Central memory CD8-positive, alpha-beta T cell (primary cell): ENCODE measurements around the gene LRRC18.

Experiments
- ATAC-seq: fragments of 150-1000 bp; cut with Tn5 transposase; replicated peaks from 2 replicates; pipeline ENCODE4 v1.10.0; 2022; ENCODE audit warnings: mild to moderate bottlenecking, moderate FRiP score, moderate number of reproducible peaks; ENCODE audit not compliant: poor library complexity, severe bottlenecking; ENCODE audit errors: extremely low read depth
- DNase-seq, 2 donors: peaks; one replicate each; pipeline ENCODE4 v3.0.0; 2021; ENCODE audit warnings: low spot score in 2 of 2
- H3K27ac Mint-ChIP-seq: one replicate; pipeline ENCODE4 v1.8.0; 2022; ENCODE audit warnings: low read depth, mild to moderate bottlenecking, moderate library complexity, mixed read lengths
- H3K27me3 Mint-ChIP-seq: one replicate; pipeline ENCODE4 v1.8.0; 2022; ENCODE audit warnings: mixed read lengths
- H3K36me3 Mint-ChIP-seq: one replicate; pipeline ENCODE4 v1.8.0; 2022; ENCODE audit warnings: mild to moderate bottlenecking, moderate library complexity, mixed read lengths; ENCODE audit not compliant: insufficient read depth
- H3K4me1 Mint-ChIP-seq: one replicate; pipeline ENCODE4 v1.8.0; 2022; ENCODE audit warnings: mixed read lengths
- H3K4me3 Mint-ChIP-seq: one replicate; pipeline ENCODE4 v1.8.0; 2022; ENCODE audit warnings: mild to moderate bottlenecking, moderate library complexity, mixed read lengths
- H3K9me3 Mint-ChIP-seq: one replicate; pipeline ENCODE4 v1.8.0; 2022; ENCODE audit warnings: mixed read lengths

Gene LRRC18

GRCh38 chr10:48900371-48900801 is 39.3 kb downstream of the LRRC18 start:
- Mint-ChIP-seq H3K9me3 (no peaks in the 10 kb centered on the region), H3K4me3 (no peak overlapping the region), H3K27me3 (no peaks in the 10 kb centered on the region), H3K36me3 (peaks cover 2% of the 10 kb centered on the region), H3K4me1 (no peaks in the 10 kb centered on the region), H3K27ac (no peak overlapping the region)
- no peak for ATAC-seq
- DNase-seq: no peak

GRCh38 chr10:48899781-48900180 is 39.9 kb downstream of the LRRC18 start:
- H3K9me3 Mint-ChIP-seq: no peaks in the 10 kb centered on the region
- no peaks in the 10 kb centered on the region for H3K27me3 Mint-ChIP-seq
- ATAC-seq (no peak), DNase-seq (no peak)
- no peaks in the 10 kb centered on the region for H3K4me1 Mint-ChIP-seq
- H3K36me3 Mint-ChIP-seq: peaks cover 2% of the 10 kb centered on the region
- H3K27ac Mint-ChIP-seq: no peak overlapping the region
- no peak overlapping the region for H3K4me3 Mint-ChIP-seq

DNA sequence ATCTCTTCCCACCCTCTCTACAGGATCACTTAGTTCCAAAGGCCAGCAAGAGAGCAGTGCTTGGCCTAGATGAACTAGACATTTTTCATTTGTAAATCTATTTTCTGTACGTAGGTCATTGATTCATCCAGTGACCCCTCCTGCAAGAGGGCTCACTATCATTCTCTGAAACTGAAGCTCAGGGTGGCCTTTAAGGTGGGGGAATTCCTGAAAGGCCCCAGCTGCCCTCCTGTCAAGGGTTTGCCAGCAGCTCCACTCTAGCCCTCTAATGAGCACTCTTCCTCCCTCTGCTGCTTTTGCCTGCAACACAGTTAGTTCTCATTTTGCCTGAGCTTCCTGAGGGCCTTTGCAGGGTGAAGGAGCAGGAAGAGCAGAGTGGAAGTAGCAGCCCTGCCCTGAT is 41.2 kb downstream of the LRRC18 start:
- no peak overlapping the region for H3K4me3 Mint-ChIP-seq
- ATAC-seq (no peak), DNase-seq (no peak)
- H3K27ac Mint-ChIP-seq: no peak overlapping the region
- H3K36me3 Mint-ChIP-seq: peaks cover 6% of the 10 kb centered on the region
- H3K9me3 Mint-ChIP-seq: no peaks in the 10 kb centered on the region
- H3K4me1 Mint-ChIP-seq: no peaks in the 10 kb centered on the region
- no peaks in the 10 kb centered on the region for H3K27me3 Mint-ChIP-seq

DNA sequence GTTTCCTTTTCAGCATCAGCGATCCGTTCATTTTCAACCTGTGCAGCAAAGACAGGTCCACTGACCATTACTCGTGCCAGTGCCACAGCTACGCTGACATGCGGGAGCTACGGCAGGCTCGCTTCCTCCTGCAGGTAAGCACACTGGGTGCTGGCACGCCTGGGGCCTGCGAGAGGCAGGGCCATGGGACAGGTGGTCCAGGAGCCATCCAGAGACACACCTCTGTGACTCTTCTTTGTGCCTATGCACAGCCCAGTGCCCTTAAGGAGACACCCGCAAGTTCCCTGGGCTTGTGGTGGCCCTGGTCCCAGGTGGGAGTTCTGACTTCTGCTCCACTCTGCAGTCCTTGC is 42.2 kb downstream of the LRRC18 start:
- no peaks in the 10 kb centered on the region for H3K4me1 Mint-ChIP-seq
- H3K36me3 Mint-ChIP-seq: peaks cover 6% of the 10 kb centered on the region
- no peaks in the 10 kb centered on the region for H3K27me3 Mint-ChIP-seq
- no peaks in the 10 kb centered on the region for H3K9me3 Mint-ChIP-seq
- ATAC-seq (no peak), DNase-seq (no peak)
- H3K4me3 Mint-ChIP-seq: no peak overlapping the region
- H3K27ac Mint-ChIP-seq: no peak overlapping the region

GRCh38 chr10:48896756-48897440 is 42.7 kb downstream of the LRRC18 start:
- Mint-ChIP-seq H3K27me3 (no peaks in the 10 kb centered on the region), H3K4me3 (no peak overlapping the region), H3K4me1 (no peaks in the 10 kb centered on the region), H3K9me3 (no peaks in the 10 kb centered on the region), H3K36me3 (peaks cover 6% of the 10 kb centered on the region), H3K27ac (no peak overlapping the region)
- ATAC-seq: no peak
- DNase-seq: no peak

GRCh38 chr10:48895803-48896195 is 43.8 kb downstream of the LRRC18 start:
- DNase-seq (no peak), ATAC-seq (no peak)
- H3K27me3 Mint-ChIP-seq: no peaks in the 10 kb centered on the region
- H3K27ac Mint-ChIP-seq: no peak overlapping the region
- no peaks in the 10 kb centered on the region for H3K9me3 Mint-ChIP-seq
- H3K4me3 Mint-ChIP-seq: no peak overlapping the region
- no peaks in the 10 kb centered on the region for H3K4me1 Mint-ChIP-seq
- peaks cover 7% of the 10 kb centered on the region for H3K36me3 Mint-ChIP-seq

DNA sequence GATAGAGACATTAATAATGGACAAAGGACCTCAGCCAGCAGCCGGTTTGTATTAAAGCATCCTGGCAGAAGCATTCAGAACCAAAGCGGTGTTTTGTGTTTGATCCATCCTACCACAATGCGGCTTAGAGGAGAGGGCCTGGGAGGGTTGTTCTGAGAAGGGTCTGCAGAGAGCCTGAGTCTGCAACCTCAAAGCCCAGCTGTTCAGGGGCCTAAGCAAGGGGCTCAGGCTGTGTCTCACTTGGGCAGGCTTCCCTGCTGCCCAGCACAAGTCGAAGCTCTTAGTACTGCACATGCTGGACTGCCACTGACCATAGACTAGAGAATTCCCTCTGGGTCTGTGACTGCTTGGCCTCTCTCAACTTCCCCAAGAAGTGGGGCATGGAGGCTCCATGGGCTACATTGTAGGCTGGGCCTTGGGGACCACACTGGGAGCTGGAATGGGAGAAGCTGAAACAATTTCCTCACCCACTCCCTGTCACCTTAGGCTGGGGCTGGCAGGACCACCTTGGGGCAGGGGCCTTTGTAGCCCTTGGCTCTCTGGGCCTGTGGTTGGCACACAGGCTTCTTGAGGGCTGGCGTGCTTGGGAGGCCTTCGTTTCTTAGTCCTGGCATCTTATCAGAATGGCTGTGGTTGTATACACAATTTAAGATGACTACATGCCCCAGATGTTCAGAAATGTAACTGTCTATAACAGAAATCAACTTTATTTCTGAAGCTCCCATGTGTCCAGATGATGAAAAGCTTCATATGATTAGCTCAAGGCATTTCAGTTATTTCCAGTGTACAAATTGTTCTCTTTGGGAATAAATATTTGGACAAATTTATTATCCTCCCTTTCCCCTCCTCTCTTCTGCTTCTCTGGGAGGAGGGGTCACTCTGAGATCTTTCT is 44.5 kb downstream of the LRRC18 start:
- no peaks in the 10 kb centered on the region for H3K27me3 Mint-ChIP-seq
- DNase-seq: no peak
- H3K4me3 Mint-ChIP-seq: no peak overlapping the region
- H3K4me1 Mint-ChIP-seq: no peaks in the 10 kb centered on the region
- H3K36me3 Mint-ChIP-seq: peaks cover 7% of the 10 kb centered on the region
- no peak overlapping the region for H3K27ac Mint-ChIP-seq
- no peak for ATAC-seq
- no peaks in the 10 kb centered on the region for H3K9me3 Mint-ChIP-seq

GRCh38 chr10:48890888-48891850 is 48.5 kb downstream of the LRRC18 start:
- ATAC-seq: no peak
- no peaks in the 10 kb centered on the region for H3K4me1 Mint-ChIP-seq
- H3K4me3 Mint-ChIP-seq: no peak overlapping the region
- no peaks in the 10 kb centered on the region for H3K9me3 Mint-ChIP-seq
- H3K36me3 Mint-ChIP-seq: peaks cover 5% of the 10 kb centered on the region
- H3K27me3 Mint-ChIP-seq: peaks cover 7% of the 10 kb centered on the region
- no peak for DNase-seq
- H3K27ac Mint-ChIP-seq: no peak overlapping the region

DNA sequence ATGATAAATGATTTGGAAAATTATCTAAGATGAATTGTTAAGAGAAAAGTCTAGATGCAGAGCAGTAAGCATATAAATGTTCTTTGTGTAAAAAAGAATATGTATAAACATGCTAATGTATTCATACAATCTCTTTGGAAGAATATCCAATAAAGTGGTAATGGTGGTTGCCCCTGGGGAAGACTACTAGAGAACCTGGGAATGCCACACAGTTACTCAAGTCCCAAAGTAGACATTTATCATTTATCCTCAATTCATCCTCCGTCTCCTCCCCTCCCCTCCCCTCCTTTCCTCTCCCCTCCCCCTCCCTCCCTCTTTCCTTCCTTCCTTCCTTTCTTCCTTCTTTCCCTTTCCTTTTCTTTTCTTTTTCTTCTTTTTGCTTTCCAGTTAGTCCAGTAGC is 51.7 kb downstream of the LRRC18 start:
- no peak for DNase-seq
- Mint-ChIP-seq H3K27ac (no peak overlapping the region), H3K4me1 (no peaks in the 10 kb centered on the region), H3K27me3 (peaks cover 16% of the 10 kb centered on the region), H3K36me3 (peaks cover 1% of the 10 kb centered on the region), H3K9me3 (no peaks in the 10 kb centered on the region), H3K4me3 (no peak overlapping the region)
- ATAC-seq: no peak

GRCh38 chr10:48885376-48885775 is 54.3 kb downstream of the LRRC18 start:
- no peaks in the 10 kb centered on the region for H3K4me1 Mint-ChIP-seq
- no peaks in the 10 kb centered on the region for H3K9me3 Mint-ChIP-seq
- no peak for DNase-seq
- no peaks in the 10 kb centered on the region for H3K36me3 Mint-ChIP-seq
- no peak overlapping the region for H3K4me3 Mint-ChIP-seq
- no peak for ATAC-seq
- peaks cover 25% of the 10 kb centered on the region for H3K27me3 Mint-ChIP-seq
- H3K27ac Mint-ChIP-seq: no peak overlapping the region

DNA sequence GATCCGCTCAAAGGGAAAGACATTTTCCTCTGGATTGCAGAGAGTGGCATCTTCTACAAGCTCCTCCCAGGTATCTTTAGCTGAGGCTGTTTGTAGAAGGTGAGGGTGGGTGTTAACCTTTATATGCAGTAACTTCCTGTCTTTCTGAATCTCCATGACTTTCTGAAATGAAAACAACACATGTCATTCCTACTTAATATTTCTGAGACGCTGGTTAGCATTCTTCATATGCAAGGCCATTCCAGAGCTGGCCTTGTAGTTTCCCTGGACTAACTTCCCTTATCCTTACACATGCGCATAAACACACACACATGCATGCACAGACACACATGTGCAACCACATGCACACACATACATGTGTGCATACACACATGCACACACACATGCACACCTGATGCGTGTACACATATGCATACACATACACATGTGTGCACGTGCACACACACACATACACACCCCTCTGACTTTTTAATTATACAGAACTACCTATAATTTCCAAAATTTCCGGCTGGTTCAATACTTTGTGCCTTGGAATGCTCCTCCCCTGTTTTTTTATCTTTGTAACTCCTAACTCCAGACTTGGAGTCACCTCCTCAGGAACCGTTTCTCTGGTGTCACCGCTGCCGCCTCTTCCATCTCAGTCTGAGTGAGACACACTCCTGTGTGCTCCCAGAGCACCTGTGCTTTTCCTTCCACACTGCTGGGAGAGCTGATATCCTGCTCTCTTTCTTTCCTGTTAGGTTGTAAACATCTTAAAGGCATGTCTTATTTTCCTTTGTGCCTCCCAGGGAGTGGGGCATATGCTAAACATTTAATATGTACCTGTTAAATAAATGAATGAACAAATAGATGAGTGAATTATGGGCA is 55.2 kb downstream of the LRRC18 start:
- Mint-ChIP-seq H3K36me3 (no peaks in the 10 kb centered on the region), H3K4me1 (no peaks in the 10 kb centered on the region), H3K27ac (no peak overlapping the region), H3K9me3 (no peaks in the 10 kb centered on the region), H3K27me3 (peaks cover 25% of the 10 kb centered on the region), H3K4me3 (no peak overlapping the region)
- no peak for ATAC-seq
- no peak for DNase-seq

GRCh38 chr10:48883701-48884100 is 55.9 kb downstream of the LRRC18 start:
- Mint-ChIP-seq H3K36me3 (no peaks in the 10 kb centered on the region), H3K27ac (no peak overlapping the region), H3K9me3 (no peaks in the 10 kb centered on the region), H3K27me3 (peaks cover 25% of the 10 kb centered on the region), H3K4me3 (no peak overlapping the region), H3K4me1 (no peaks in the 10 kb centered on the region)
- DNase-seq (no peak), ATAC-seq (no peak)
